Measurements from ENCODE around the gene PCDHB7.
"Not testable (repeated sequence)": the region's sequence is repeated elsewhere in the genome, so short reads cannot be mapped to it uniquely, and the experiment has no call there.

The PCDHB7 gene

DNA sequence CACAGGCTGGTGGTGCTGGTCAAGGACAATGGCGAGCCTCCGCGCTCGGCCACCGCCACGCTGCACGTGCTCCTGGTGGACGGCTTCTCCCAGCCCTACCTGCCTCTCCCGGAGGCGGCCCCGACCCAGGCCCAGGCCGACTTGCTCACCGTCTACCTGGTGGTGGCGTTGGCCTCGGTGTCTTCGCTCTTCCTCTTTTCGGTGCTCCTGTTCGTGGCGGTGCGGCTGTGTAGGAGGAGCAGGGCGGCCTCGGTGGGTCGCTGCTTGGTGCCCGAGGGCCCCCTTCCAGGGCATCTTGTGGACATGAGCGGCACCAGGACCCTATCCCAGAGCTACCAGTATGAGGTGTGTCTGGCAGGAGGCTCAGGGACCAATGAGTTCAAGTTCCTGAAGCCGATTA lies 43.6 kb downstream of the PCDHB7 start:
- H3K9me3 ChIP-seq (ENCODE audit: control insufficient read depth in 5 of 5, low read length in 5 of 5) = peaks cover 20 to 56% (median 38%) of the 10 kb centered on the region in 5 donors
- H3K4me3 ChIP-seq (ENCODE audit: low read depth in 1 of 5, low read length in 5 of 5) = peak overlapping the region in 1 of 5 donors; percentile 13
- H3K4me1 ChIP-seq (ENCODE audit: control insufficient read depth in 5 of 5, insufficient read depth in 5 of 5, low read length in 5 of 5); H3K9ac ChIP-seq (ENCODE audit: low read length in 5 of 5); H3K36me3 ChIP-seq (ENCODE audit: control insufficient read depth in 5 of 5, insufficient read depth in 5 of 5, low read length in 5 of 5); H3K27ac ChIP-seq (ENCODE audit: low read depth, low read length); H3K27me3 ChIP-seq (ENCODE audit: control insufficient read depth in 5 of 5, insufficient read depth in 4 of 5, low read length in 5 of 5): not testable (repeated sequence)

DNA sequence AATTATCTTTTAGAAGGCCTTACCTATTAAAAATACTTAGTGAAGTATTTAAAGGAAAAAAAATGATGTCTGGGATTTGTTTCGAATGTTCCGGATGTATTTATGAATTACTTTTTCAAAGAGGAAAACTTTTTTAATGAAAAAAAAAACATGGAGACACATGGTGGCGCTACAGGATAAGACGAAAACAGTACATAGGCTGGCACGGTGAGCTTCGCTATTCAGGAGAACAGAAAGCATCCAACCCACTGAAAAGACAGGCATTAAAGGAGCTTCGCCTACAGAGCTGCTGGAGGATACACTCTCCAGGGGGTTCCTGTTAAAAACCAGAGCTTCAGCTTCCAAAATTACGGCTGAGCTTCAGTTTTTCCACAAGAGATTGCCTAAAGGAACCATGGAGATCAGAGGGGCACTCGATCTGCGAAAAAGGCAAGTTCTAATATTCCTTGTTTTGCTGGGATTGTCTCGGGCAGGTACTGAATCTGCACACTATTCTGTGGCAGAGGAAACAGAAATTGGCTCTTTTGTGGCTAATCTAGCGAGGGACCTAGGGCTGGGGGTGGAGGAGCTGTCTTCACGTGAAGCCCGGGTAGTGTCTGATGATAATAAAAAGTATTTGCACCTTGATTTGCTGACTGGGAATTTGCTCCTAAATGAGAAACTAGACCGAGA lies 50.8 kb downstream of the PCDHB7 start, which contains the start of gene PCDHB14:
TSS of gene PCDHB14 (plus strand) at position 232 of the 672 bp plus-strand sequence. CDS start at position 395, 163 bp downstream.
- Histone ChIP-seq H3K9ac (ENCODE audit: low read length in 5 of 5) (no peak within 1 kb of the TSS), H3K9me3 (ENCODE audit: control insufficient read depth in 5 of 5, low read length in 5 of 5) (peaks cover 28 to 69% (median 52%) of the 10 kb centered on the region in 5 donors), H3K27me3 (ENCODE audit: control insufficient read depth in 5 of 5, insufficient read depth in 4 of 5, low read length in 5 of 5) (no peaks in the 10 kb centered on the region)

DNA sequence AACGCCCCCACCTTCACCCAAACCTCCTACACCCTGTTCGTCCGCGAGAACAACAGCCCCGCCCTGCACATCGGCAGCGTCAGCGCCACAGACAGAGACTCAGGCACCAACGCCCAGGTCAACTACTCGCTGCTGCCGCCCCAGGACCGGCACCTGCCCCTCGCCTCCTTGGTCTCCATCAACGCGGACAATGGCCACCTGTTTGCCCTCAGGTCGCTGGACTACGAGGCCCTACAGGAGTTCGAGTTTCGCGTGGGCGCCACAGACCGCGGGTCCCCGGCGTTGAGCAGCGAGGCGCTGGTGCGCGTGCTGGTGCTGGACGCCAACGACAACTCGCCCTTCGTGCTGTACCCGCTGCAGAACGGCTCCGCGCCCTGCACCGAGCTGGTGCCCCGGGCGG lies 52.4 kb downstream of the PCDHB7 start:
- H3K9ac ChIP-seq (ENCODE audit: low read length in 5 of 5); H3K27me3 ChIP-seq (ENCODE audit: control insufficient read depth in 5 of 5, insufficient read depth in 4 of 5, low read length in 5 of 5); H3K27ac ChIP-seq (ENCODE audit: low read depth, low read length); H3K36me3 ChIP-seq (ENCODE audit: control insufficient read depth in 5 of 5, insufficient read depth in 5 of 5, low read length in 5 of 5); H3K4me1 ChIP-seq (ENCODE audit: control insufficient read depth in 5 of 5, insufficient read depth in 5 of 5, low read length in 5 of 5): not testable (repeated sequence)
- Histone ChIP-seq H3K9me3 (ENCODE audit: control insufficient read depth in 5 of 5, low read length in 5 of 5) (peaks cover 27 to 58% (median 54%) of the 10 kb centered on the region in 5 donors), H3K4me3 (ENCODE audit: low read depth in 1 of 5, low read length in 5 of 5) (peak overlapping the region in 1 of 5 donors; percentile 28)

More for the DNA sequence above, 50.8 kb downstream of the PCDHB7 start, which contains the start of gene PCDHB14:
- Histone ChIP-seq H3K4me3 (ENCODE audit: low read depth in 1 of 5, low read length in 5 of 5) (peak within 1 kb of the TSS; percentile 42 to 61 (median 56)), H3K4me1 (ENCODE audit: control insufficient read depth in 5 of 5, insufficient read depth in 5 of 5, low read length in 5 of 5) (peaks cover 0 to 7% (median 6%) of the 10 kb centered on the region in 5 donors), H3K36me3 (ENCODE audit: control insufficient read depth in 5 of 5, insufficient read depth in 5 of 5, low read length in 5 of 5) (no peaks in the 10 kb centered on the region), H3K27ac (ENCODE audit: low read depth, low read length) (no peak within 1 kb of the TSS)

DNA sequence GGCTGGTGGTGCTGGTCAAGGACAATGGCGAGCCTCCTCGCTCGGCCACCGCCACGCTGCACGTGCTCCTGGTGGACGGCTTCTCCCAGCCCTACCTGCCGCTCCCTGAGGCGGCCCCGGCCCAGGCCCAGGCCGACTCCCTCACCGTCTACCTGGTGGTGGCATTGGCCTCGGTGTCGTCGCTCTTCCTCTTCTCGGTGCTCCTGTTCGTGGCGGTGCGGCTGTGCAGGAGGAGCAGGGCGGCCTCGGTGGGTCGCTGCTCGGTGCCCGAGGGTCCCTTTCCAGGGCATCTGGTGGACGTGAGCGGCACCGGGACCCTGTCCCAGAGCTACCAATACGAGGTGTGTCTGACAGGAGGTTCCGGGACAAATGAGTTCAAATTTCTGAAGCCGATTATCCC lies 53.0 kb downstream of the PCDHB7 start:
- H3K27me3 ChIP-seq (ENCODE audit: control insufficient read depth in 5 of 5, insufficient read depth in 4 of 5, low read length in 5 of 5); H3K27ac ChIP-seq (ENCODE audit: low read depth, low read length); H3K4me1 ChIP-seq (ENCODE audit: control insufficient read depth in 5 of 5, insufficient read depth in 5 of 5, low read length in 5 of 5); H3K36me3 ChIP-seq (ENCODE audit: control insufficient read depth in 5 of 5, insufficient read depth in 5 of 5, low read length in 5 of 5); H3K9ac ChIP-seq (ENCODE audit: low read length in 5 of 5); H3K4me3 ChIP-seq (ENCODE audit: low read depth in 1 of 5, low read length in 5 of 5): not testable (repeated sequence)
- H3K9me3 ChIP-seq (ENCODE audit: control insufficient read depth in 5 of 5, low read length in 5 of 5) = peaks cover 27 to 54% (median 50%) of the 10 kb centered on the region in 5 donors
